Right lobe of liver (tissue), 4 donors: Measurements from ENCODE around the gene TMC6.

Experiments
- CTCF ChIP-seq, 4 donors: fragments of 200-600 bp in 3 of 4; fragments of 450-650 bp in 1 of 4; IDR thresholded peaks; one replicate each; pipeline versions ENCODE4 v1.5.1 to v1.8.0; 2016 to 2022; ENCODE audit warnings: antibody characterized with exemption in 4 of 4, mild to moderate bottlenecking in 2 of 4
- POLR2A ChIP-seq: fragments of 450-650 bp; IDR thresholded peaks from one replicate; pipeline ENCODE4 v1.6.1; 2017; ENCODE audit warnings: antibody characterized with exemption, mild to moderate bottlenecking
- donor health status: DM: no; HTN: no; CAD: no.
- donor health status: DM: no; HTN: no; CAD: no.
- donor health status: DM: no; HTN: yes; CAD: no.

GRCh38 chr17:78166416-78166815, 37.9 kb upstream of the TMC6 start:
- TF ChIP-seq CTCF (IDR thresholded peaks at IDR 0.05) (no peak), POLR2A (no peak)
